ENCODE measurements around the gene ERFE. TPM values are rescaled to one million over a fixed set of nuclear protein-coding genes. Genes with fewer than 3 reads are reported as not detected.

ERFE gene, protein sequence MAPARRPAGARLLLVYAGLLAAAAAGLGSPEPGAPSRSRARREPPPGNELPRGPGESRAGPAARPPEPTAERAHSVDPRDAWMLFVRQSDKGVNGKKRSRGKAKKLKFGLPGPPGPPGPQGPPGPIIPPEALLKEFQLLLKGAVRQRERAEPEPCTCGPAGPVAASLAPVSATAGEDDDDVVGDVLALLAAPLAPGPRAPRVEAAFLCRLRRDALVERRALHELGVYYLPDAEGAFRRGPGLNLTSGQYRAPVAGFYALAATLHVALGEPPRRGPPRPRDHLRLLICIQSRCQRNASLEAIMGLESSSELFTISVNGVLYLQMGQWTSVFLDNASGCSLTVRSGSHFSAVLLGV
- total RNA-seq (2021) (9.7 and 18.3 TPM in 2 replicates), Bru-seq, nascent RNA (percentile 33 among the genes with signal in this experiment), BruChase-seq, experiment 1, labeled RNA remaining after a 2-hour chase (percentile 32 among the genes with signal in this experiment), BruChase-seq, experiment 2, labeled RNA remaining after a 6-hour chase (percentile 34 among the genes with signal in this experiment)
- long read RNA-seq, partial matches to known transcripts: 2 of 11 reads
- long read RNA-seq, other reads (novel, unspliced or antisense): 5 of 11 reads

DNA sequence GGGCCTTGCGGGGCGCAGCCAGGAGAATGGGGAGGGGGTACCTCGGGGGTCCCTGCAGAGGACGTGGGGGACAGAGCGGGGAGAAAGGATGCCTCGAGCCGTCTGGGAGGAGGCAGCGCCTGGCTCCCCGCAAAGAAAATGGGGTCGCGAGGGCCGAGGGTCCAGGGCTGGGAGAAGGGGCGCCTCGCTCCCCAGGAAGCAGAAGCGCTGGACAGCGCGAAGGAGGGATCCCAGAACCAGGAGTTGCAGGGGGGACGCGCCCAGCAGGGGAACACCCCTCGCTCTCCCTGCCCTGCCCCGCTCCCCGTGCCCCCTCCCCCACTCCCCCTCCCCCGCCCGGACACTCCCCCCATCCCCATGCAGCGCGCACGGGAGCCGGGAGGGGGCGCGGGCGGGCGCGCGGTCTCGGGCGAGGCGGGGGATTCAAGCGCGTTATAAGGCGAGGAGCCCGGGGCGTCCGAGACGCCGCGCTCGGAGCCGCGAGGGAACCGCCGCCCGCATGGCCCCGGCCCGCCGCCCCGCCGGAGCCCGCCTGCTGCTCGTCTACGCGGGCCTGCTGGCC, at the start of gene ERFE:
Gene ERFE (plus strand): TSS at position 462 of the 562 bp plus-strand sequence. CDS start 38 bp downstream, at position 500.
- Histone ChIP-seq H3K79me2 (ENCODE audit: low read depth) (no peaks in the 10 kb centered on the region), H3K36me3 (ENCODE audit: low read depth) (no peaks in the 10 kb centered on the region), H3K4me1 (replicated peaks; ENCODE audit: insufficient read depth) (peaks cover 5% of the 10 kb centered on the region; the same call in 1 of the 2 replicates), H3K9me3 (ENCODE audit: insufficient read depth, low read depth) (no peaks in the 10 kb centered on the region), H3K4me3 (peak within 1 kb of the TSS; percentile 62), H4K20me1 (ENCODE audit: insufficient read depth) (no peaks in the 10 kb centered on the region), H3K27me3 (ENCODE audit: insufficient read depth, low read depth) (no peaks in the 10 kb centered on the region), H3K27ac (no peak within 1 kb of the TSS), H3F3A (ENCODE audit: insufficient read depth, low read depth) (no peaks in the 10 kb centered on the region; the same call in 1 of the 2 replicates), H2AFZ (peak within 1 kb of the TSS; percentile 77; the same call in 1 of the 2 replicates), H3K9me2 (ENCODE audit: insufficient read depth) (no peaks in the 10 kb centered on the region), H3K4me2 (peak within 1 kb of the TSS; percentile 99)
- ChIA-PET CTCF (interaction anchor here (0.6 kb wide), 1 partner anchor 13 kb away, joined by 3 read pairs; no protein-coding TSS in a partner anchor), POLR2A (ENCODE audit: unreplicated experiment) (no interaction called here)
- intact Hi-C loops (cut with micrococcal nuclease; ENCODE audit: unreplicated experiment): no loop called here
- no TSS peak for BruUV-seq (replicated peaks)
- peak in 1 of 2 experiments; percentile 78 for DNase-seq
- TF ChIP-seq, protein P1, sequence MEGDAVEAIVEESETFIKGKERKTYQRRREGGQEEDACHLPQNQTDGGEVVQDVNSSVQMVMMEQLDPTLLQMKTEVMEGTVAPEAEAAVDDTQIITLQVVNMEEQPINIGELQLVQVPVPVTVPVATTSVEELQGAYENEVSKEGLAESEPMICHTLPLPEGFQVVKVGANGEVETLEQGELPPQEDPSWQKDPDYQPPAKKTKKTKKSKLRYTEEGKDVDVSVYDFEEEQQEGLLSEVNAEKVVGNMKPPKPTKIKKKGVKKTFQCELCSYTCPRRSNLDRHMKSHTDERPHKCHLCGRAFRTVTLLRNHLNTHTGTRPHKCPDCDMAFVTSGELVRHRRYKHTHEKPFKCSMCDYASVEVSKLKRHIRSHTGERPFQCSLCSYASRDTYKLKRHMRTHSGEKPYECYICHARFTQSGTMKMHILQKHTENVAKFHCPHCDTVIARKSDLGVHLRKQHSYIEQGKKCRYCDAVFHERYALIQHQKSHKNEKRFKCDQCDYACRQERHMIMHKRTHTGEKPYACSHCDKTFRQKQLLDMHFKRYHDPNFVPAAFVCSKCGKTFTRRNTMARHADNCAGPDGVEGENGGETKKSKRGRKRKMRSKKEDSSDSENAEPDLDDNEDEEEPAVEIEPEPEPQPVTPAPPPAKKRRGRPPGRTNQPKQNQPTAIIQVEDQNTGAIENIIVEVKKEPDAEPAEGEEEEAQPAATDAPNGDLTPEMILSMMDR (conservative IDR thresholded peaks at IDR 0.05): 0 out of 2 replicates have a peak, but pooled peaks have one; percentile 11
- TF ChIP-seq EZH2 (IDR thresholded peaks at IDR 0.05; ENCODE audit: low read depth): no peak

DNA sequence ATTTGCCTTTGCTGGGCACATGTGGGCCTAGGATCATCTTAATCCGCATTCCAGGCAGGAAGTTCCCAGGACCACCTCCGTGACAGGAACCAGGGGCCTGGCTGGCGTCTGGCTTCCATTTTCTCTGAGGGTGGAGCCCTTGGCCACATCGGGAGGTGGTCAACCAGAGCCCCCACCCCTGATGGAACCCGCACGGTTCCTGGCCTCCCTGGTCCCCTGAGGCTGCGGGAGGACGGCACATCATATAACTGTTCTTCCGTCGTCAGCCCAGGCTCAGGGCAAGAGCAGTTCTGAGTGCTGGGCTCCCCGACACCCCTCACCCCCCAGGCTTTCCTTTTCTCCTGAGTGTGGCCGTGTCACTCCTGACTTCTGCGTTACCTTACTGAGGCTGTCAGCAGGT, 45.2 kb upstream of the ERFE start:
- H2AFZ ChIP-seq: no peak overlapping the region
- H3K4me2 ChIP-seq: no peak overlapping the region
- H3K4me3 ChIP-seq: no peak overlapping the region
- intact Hi-C loops (cut with micrococcal nuclease; ENCODE audit: unreplicated experiment): no loop called here
- peaks cover 25% of the 10 kb centered on the region for H3K27me3 ChIP-seq (ENCODE audit: insufficient read depth, low read depth)
- no peak overlapping the region for H3K27ac ChIP-seq
- ChIA-PET POLR2A (ENCODE audit: unreplicated experiment) (no interaction called here), CTCF (no interaction called here)
- H3K9me2 ChIP-seq (ENCODE audit: insufficient read depth): no peaks in the 10 kb centered on the region
- H3K36me3 ChIP-seq (ENCODE audit: low read depth): no peaks in the 10 kb centered on the region
- peaks cover 9% of the 10 kb centered on the region; the same call in 1 of the 2 replicates for H3K9me3 ChIP-seq (ENCODE audit: insufficient read depth, low read depth)
- no peak for DNase-seq
- no TSS peak for BruUV-seq (replicated peaks)
- TF ChIP-seq, protein P1 (conservative IDR thresholded peaks at IDR 0.05): no peak
- no peak for TF ChIP-seq EZH2 (IDR thresholded peaks at IDR 0.05; ENCODE audit: low read depth)
- H3K4me1 ChIP-seq (replicated peaks; ENCODE audit: insufficient read depth): 0 out of 2 replicates have a peak, but pooled peaks cover 4% of the 10 kb centered on the region
- H3K79me2 ChIP-seq (ENCODE audit: low read depth): no peaks in the 10 kb centered on the region
- no peaks in the 10 kb centered on the region for H4K20me1 ChIP-seq (ENCODE audit: insufficient read depth)
- H3F3A ChIP-seq (ENCODE audit: insufficient read depth, low read depth): peaks cover 3% of the 10 kb centered on the region; the same call in 1 of the 2 replicates

DNA sequence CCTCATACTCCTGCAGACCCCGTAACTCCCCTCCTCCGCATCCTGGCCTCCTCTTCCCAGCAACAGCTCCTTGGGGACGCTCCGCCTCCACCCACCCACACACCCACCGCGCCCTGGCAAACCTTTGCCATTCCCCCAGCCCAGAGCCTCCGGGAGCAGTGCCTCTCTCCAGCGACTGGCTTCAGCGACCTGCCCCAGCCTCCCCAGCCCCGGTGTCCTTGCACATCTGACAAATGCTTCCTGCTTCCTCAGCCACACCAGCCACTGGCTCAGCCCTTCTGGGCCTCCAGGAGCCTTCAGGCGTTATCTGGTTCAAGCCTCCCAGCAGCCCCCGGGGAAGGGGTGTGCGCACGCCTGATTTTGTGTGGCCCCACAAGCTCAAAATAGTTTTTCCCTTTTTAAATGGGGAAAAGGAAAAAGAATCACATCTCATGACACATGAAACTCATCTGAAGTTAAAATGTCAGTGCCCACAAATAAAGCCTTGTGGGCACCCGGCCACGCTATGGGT, 44.4 kb upstream of the ERFE start:
- Histone ChIP-seq H3K27me3 (ENCODE audit: insufficient read depth, low read depth) (peaks cover 31% of the 10 kb centered on the region), H3K4me2 (no peak overlapping the region), H3K9me2 (ENCODE audit: insufficient read depth) (no peaks in the 10 kb centered on the region), H3K4me3 (no peak overlapping the region), H2AFZ (no peak overlapping the region), H3F3A (ENCODE audit: insufficient read depth, low read depth) (peaks cover under 1% of the 10 kb centered on the region; the same call in 1 of the 2 replicates), H3K9me3 (ENCODE audit: insufficient read depth, low read depth) (peaks cover 9% of the 10 kb centered on the region; the same call in 1 of the 2 replicates), H4K20me1 (ENCODE audit: insufficient read depth) (no peaks in the 10 kb centered on the region), H3K27ac (no peak overlapping the region), H3K79me2 (ENCODE audit: low read depth) (no peaks in the 10 kb centered on the region), H3K36me3 (ENCODE audit: low read depth) (no peaks in the 10 kb centered on the region), H3K4me1 (replicated peaks; ENCODE audit: insufficient read depth) (0 out of 2 replicates have a peak, but pooled peaks cover 4% of the 10 kb centered on the region)
- no peak for DNase-seq
- TF ChIP-seq, protein P1 (conservative IDR thresholded peaks at IDR 0.05): no peak
- no peak for TF ChIP-seq EZH2 (IDR thresholded peaks at IDR 0.05; ENCODE audit: low read depth)
- CTCF ChIA-PET: no interaction called here
- POLR2A ChIA-PET (ENCODE audit: unreplicated experiment): no interaction called here
- intact Hi-C loops (cut with micrococcal nuclease; ENCODE audit: unreplicated experiment): no loop called here
- BruUV-seq (replicated peaks): no TSS peak
